ENCODE measurements around the gene PAX6. TPM values are rescaled to one million over a fixed set of nuclear protein-coding genes. Genes with fewer than 3 reads are reported as not detected.

PAX6 gene
- 0.05 TPM in 1 of 2 replicates, not detected in the other for total RNA-seq

DNA sequence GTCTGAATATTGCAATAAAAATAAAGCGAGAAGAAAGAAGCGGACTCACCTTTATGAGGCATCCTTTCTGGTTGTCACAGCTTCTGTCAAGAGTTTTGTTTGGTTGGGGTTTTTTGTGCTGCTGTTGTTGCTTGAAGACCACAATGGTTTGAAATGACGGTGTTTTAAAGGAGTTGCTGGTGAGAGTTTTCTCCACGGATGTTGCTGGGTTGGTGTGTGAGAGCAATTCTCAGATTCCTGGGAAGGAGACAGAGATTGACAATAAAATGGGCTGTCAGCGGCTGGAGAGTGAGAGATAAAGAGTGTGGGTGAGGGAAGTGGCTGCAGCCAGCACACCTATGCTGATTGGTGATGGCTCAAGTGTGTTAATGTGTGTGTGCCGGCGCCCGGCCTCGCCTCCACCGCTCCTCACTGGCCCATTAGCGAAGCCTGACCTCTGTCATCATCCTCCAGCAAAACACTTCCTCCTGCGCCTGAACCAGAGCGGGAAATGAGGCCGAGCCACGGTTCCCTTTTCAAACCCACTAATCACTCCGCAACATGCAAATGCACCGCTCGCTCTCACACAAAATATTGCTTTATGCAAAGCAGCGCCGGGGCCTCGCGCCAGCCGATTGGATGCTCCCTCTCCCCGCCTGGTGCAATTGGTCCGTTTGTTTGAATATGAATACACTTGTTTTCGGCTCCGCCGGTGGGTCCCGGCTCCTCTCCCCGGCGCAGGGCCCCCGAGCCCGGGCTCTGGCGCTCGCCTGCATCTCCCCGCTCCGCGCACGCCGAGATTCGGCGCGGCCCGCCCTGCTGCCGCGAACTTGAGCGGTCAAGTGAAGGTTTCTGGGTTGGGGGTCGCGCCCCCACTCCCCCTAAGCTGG, at the start of gene PAX6:
Gene PAX6 (minus strand): TSS at position 544 of the 869 bp plus-strand sequence. CDS start 4,911 bp downstream, outside the sequence.

